HepG2 (cell line): ENCODE results near the gene OR2B2. TPM values are rescaled to one million over a fixed set of nuclear protein-coding genes. Genes with fewer than 3 reads are reported as not detected.

Experiments
- ESRRA ChIP-seq: sonication (generic); formaldehyde crosslinking; IDR thresholded peaks from 2 replicates; pipeline ENCODE4 v1.5.1; 2020; ENCODE audit warnings: mild to moderate bottlenecking, low read depth, missing genetic modification reagents
- JUND ChIP-seq: sonication (generic); formaldehyde crosslinking; IDR thresholded peaks from 2 replicates; pipeline ENCODE4 v1.8.0; 2022; ENCODE audit warnings: mild to moderate bottlenecking, missing genetic modification reagents
- KDM1A ChIP-seq: IDR thresholded peaks from 2 replicates; pipeline ENCODE4 v1.6.1; 2016; ENCODE audit warnings: missing compliant biosample characterization
- NR2C2 ChIP-seq: sonication (generic); formaldehyde crosslinking; IDR thresholded peaks from 2 replicates; pipeline ENCODE4 v1.4.0; 2020; ENCODE audit warnings: missing genetic modification reagents, mild to moderate bottlenecking, moderate library complexity, borderline replicate concordance
- SIX1 ChIP-seq: sonication (generic); formaldehyde crosslinking; IDR thresholded peaks from 2 replicates; pipeline ENCODE4 v1.4.0; 2020; ENCODE audit warnings: missing genetic modification reagents, borderline replicate concordance
- ZC3H4 ChIP-seq: sonication (generic); formaldehyde crosslinking; IDR thresholded peaks from 2 replicates; pipeline ENCODE4 v1.4.0; 2020; ENCODE audit warnings: missing genetic modification reagents, borderline replicate concordance
- ZNF343 ChIP-seq: sonication (generic); formaldehyde crosslinking; IDR thresholded peaks from 2 replicates; pipeline ENCODE4 v1.4.0; 2020; ENCODE audit warnings: mild to moderate bottlenecking, missing genetic modification reagents
- ZNF446 ChIP-seq: sonication (generic); formaldehyde crosslinking; IDR thresholded peaks from 2 replicates; pipeline ENCODE4 v1.5.0; 2020; ENCODE audit warnings: mild to moderate bottlenecking, missing genetic modification reagents
- ZNF543 ChIP-seq: sonication (generic); formaldehyde crosslinking; IDR thresholded peaks from 2 replicates; pipeline ENCODE4 v1.4.0; 2020; ENCODE audit warnings: mild to moderate bottlenecking, missing genetic modification reagents
- ZNF569 ChIP-seq: sonication (generic); formaldehyde crosslinking; IDR thresholded peaks from 2 replicates; pipeline ENCODE4 v1.5.0; 2020; ENCODE audit warnings: mild to moderate bottlenecking, missing genetic modification reagents, moderate library complexity, borderline replicate concordance
- ZNF629 ChIP-seq: sonication (generic); formaldehyde crosslinking; conservative IDR thresholded peaks from 2 replicates; pipeline ENCODE4 v1.5.0; 2020; ENCODE audit warnings: missing genetic modification reagents
- ZNF672 ChIP-seq: sonication (generic); formaldehyde crosslinking; IDR thresholded peaks from 2 replicates; pipeline ENCODE4 v1.8.1; 2022; ENCODE audit warnings: missing genetic modification reagents
- ZNF788 ChIP-seq: sonication (generic); formaldehyde crosslinking; IDR thresholded peaks from 2 replicates; pipeline ENCODE4 v1.5.0; 2020; ENCODE audit warnings: mild to moderate bottlenecking, missing genetic modification reagents, borderline replicate concordance
- ZNF790 ChIP-seq: sonication (generic); formaldehyde crosslinking; IDR thresholded peaks from 2 replicates; pipeline ENCODE4 v1.8.0; 2022; ENCODE audit warnings: missing genetic modification reagents, mild to moderate bottlenecking, borderline replicate concordance
- polyA plus RNA-seq, 8 experiments: library from polyadenylated mRNA; depleted of rRNA in 3 of 8; stranded (reverse) in 7 of 8; unstranded in 1 of 8; fragments of >200 nt; fragmentation: Illumina TruSeq in 4 of 8; extraction: Trizol in 4 of 8; gene quantifications; 2 replicates each; pipeline versions ENCODE4 v1.2.1 to v1.2.3, GENCODE V29; 2011 to 2016; ENCODE audit warnings: low read depth in 4 of 8, missing spikeins in 1 of 8, mixed read lengths in 1 of 8; ENCODE audit not compliant: insufficient read depth in 1 of 8
- total RNA-seq, 5 experiments: library from RNA; depleted of rRNA; stranded (reverse); fragments of >200 nt; fragmentation: Illumina TruSeq; extraction: Trizol; gene quantifications; 2 replicates each; pipeline ENCODE4 v1.2.3, GENCODE V29; 2016; ENCODE audit warnings: low read depth in 1 of 5
- TF ChIP-seq, protein P1 (sequence below), 2 experiments: sonication (generic) in 1 of 2; formaldehyde crosslinking in 1 of 2; IDR thresholded peaks; 2 replicates each; pipeline versions ENCODE4 v1.5.1 to v1.6.1; 2011 to 2020; ENCODE audit warnings: borderline replicate concordance in 1 of 2, low read depth in 1 of 2, low read length in 1 of 2, mild to moderate bottlenecking in 1 of 2, missing genetic modification reagents in 1 of 2, moderate library complexity in 1 of 2
- TF ChIP-seq, protein P2 (sequence below): sonication (generic); formaldehyde crosslinking; IDR thresholded peaks from 2 replicates; pipeline ENCODE4 v1.9.0; 2021; ENCODE audit warnings: missing genetic modification reagents, borderline replicate concordance
- TF ChIP-seq, protein P3 (sequence below): sonication (generic); formaldehyde crosslinking; IDR thresholded peaks from 2 replicates; pipeline ENCODE4 v1.8.1; 2023; ENCODE audit warnings: missing genetic modification reagents, mild to moderate bottlenecking, borderline replicate concordance
- TF ChIP-seq, protein P4 (sequence below): fragments of 450-650 bp; IDR thresholded peaks from 2 replicates; pipeline ENCODE4 v1.6.1; 2017
- TF ChIP-seq, protein P5 (sequence below): sonication (generic); formaldehyde crosslinking; IDR thresholded peaks from 2 replicates; pipeline ENCODE4 v1.4.0; 2020; ENCODE audit warnings: missing genetic modification reagents, borderline replicate concordance
- TF ChIP-seq, protein P6 (sequence below): sonication (generic); formaldehyde crosslinking; IDR thresholded peaks from 2 replicates; pipeline ENCODE4 v1.4.0; 2020; ENCODE audit warnings: missing genetic modification reagents, low read depth, mild to moderate bottlenecking, borderline replicate concordance

The OR2B2 gene
- total and polyA plus RNA-seq, 2 of the 13 experiments (the other 11 are each of a cell fraction or from before 2014, with no cell fraction given), result not detected

DNA sequence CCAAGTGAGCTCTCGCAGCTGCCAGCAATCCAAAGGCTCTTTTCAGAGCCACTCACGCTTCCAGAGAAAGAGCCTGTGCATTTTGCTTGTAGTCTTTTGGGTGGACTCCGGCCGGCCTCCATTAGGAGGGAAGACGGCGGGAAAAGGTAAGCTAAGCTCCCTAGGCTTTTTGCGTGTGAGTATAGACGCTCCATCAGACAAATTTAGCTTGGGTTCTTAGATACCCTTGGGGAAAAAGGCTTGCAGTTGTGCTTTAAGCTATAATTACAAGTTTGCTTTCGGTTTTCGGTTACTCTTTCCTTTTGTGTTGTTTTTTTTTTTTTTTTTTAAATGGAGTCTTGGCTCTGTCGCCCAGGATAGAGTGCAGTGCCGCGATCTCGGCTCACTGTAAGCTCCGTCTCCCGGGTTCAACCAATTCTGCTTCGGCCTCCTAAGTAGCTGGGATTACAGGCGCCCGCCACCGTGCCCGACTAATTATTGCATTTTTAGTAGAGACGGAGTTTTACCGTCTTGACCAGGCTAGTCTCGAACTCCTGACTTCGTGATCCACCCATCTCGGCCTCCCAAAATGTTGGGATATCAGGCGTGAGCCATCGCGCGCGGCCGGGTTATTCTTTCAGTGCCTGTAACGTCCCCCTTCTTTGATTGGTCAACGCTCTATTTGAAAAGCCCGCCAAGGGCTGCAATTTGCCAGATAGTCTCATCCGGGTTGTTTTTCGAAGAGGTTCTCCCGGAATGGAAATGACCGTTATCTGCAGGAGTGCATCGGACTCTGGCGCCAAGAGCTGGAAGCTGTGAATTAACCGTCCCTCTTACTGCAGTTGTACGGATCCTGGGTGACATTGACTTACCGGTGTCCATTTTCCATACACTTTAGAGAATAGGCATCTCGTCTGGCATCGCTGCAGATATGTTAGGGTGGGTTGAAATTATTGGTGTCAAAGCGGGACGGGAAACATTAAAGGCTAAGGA, 18.1 kb downstream of the OR2B2 start (continued):
- no peak; the same call in none of the 2 replicates for TF ChIP-seq ZNF629 (CRISPR knock-in tag)
- TF ChIP-seq ZNF343 (CRISPR knock-in tag), result no peak
- TF ChIP-seq, protein P1, sequence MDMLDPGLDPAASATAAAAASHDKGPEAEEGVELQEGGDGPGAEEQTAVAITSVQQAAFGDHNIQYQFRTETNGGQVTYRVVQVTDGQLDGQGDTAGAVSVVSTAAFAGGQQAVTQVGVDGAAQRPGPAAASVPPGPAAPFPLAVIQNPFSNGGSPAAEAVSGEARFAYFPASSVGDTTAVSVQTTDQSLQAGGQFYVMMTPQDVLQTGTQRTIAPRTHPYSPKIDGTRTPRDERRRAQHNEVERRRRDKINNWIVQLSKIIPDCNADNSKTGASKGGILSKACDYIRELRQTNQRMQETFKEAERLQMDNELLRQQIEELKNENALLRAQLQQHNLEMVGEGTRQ (IDR thresholded peaks at IDR 0.05; ENCODE audit: low read depth, low read length), result no peak
- TF ChIP-seq, protein P1 (CRISPR knock-in tag; IDR thresholded peaks at IDR 0.05; ENCODE audit: borderline replicate concordance), result no peak
- TF ChIP-seq ZNF569 (CRISPR knock-in tag), result no peak
- no peak for TF ChIP-seq ZNF543 (CRISPR knock-in tag)
- TF ChIP-seq, protein P2, sequence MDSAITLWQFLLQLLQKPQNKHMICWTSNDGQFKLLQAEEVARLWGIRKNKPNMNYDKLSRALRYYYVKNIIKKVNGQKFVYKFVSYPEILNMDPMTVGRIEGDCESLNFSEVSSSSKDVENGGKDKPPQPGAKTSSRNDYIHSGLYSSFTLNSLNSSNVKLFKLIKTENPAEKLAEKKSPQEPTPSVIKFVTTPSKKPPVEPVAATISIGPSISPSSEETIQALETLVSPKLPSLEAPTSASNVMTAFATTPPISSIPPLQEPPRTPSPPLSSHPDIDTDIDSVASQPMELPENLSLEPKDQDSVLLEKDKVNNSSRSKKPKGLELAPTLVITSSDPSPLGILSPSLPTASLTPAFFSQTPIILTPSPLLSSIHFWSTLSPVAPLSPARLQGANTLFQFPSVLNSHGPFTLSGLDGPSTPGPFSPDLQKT, result no peak
- no peak; the same call in 1 of the 2 replicates for TF ChIP-seq ZNF788 (CRISPR knock-in tag)
- TF ChIP-seq ZNF790 (CRISPR knock-in tag), result no peak
- TF ChIP-seq, protein P3, sequence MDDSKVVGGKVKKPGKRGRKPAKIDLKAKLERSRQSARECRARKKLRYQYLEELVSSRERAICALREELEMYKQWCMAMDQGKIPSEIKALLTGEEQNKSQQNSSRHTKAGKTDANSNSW (CRISPR knock-in tag), result no peak
- TF ChIP-seq ESRRA, result 0 out of 2 replicates have a peak, but pooled peaks have one; percentile 39
- TF ChIP-seq ZNF672 (CRISPR knock-in tag), result no peak
- TF ChIP-seq, protein P4, sequence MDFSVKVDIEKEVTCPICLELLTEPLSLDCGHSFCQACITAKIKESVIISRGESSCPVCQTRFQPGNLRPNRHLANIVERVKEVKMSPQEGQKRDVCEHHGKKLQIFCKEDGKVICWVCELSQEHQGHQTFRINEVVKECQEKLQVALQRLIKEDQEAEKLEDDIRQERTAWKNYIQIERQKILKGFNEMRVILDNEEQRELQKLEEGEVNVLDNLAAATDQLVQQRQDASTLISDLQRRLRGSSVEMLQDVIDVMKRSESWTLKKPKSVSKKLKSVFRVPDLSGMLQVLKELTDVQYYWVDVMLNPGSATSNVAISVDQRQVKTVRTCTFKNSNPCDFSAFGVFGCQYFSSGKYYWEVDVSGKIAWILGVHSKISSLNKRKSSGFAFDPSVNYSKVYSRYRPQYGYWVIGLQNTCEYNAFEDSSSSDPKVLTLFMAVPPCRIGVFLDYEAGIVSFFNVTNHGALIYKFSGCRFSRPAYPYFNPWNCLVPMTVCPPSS, result no peak
- TF ChIP-seq ZC3H4 (CRISPR knock-in tag), result peak; percentile 17; the same call in 1 of the 2 replicates
- 0 out of 2 replicates have a peak, but pooled peaks have one; percentile 9 for TF ChIP-seq KDM1A
- TF ChIP-seq SIX1 (CRISPR knock-in tag), result peak; percentile 66; the same call in 1 of the 2 replicates
- peak; percentile 65; the same call in 1 of the 2 replicates for TF ChIP-seq NR2C2 (CRISPR knock-in tag)
- no peak for TF ChIP-seq JUND
- no peak for TF ChIP-seq ZNF446
- TF ChIP-seq, protein P5, sequence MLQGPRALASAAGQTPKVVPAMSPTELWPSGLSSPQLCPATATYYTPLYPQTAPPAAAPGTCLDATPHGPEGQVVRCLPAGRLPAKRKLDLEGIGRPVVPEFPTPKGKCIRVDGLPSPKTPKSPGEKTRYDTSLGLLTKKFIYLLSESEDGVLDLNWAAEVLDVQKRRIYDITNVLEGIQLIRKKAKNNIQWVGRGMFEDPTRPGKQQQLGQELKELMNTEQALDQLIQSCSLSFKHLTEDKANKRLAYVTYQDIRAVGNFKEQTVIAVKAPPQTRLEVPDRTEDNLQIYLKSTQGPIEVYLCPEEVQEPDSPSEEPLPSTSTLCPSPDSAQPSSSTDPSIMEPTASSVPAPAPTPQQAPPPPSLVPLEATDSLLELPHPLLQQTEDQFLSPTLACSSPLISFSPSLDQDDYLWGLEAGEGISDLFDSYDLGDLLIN (CRISPR knock-in tag), result peak; percentile 95; the same call in 1 of the 2 replicates
- TF ChIP-seq, protein P6, sequence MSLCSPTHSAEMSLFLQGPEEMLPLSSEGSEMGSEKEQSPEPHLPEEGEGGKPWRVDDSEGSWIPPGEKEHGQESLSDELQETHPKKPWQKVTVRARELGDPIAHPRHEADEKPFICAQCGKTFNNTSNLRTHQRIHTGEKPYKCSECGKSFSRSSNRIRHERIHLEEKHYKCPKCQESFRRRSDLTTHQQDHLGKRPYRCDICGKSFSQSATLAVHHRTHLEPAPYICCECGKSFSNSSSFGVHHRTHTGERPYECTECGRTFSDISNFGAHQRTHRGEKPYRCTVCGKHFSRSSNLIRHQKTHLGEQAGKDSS, result no peak; the same call in 1 of the 2 replicates
